NCI-H146 (cell line): Measurements from ENCODE around the gene UNC80.

ENCODE experiments used
- DNase-seq: peaks from one replicate; lab custom pipeline; 2025; lab: John Stamatoyannopoulos, UW

The UNC80 gene

GRCh38 chr2:209970271-209970670 lies 198.6 kb downstream of the UNC80 start:
- no peak for DNase-seq

DNA sequence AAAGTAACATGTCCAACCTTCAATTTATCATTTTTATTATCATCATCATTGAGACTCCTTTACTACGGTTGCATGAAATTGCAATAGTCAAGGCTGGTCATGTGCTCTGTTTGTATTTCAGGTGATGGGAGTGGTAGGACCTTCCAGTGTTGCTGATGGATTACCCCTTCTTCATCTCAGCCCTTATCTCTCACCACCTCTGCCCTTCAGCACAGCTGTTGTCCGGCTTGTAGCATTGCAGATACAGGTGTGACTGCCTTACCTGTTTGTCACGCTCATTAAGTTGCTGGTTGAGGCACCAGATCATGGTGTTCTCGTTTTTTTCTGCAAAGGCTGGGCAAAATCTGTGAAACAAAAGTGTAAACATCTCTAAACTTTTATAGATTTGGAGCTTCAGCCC lies 199.1 kb downstream of the UNC80 start:
- DNase-seq, result no peak

DNA sequence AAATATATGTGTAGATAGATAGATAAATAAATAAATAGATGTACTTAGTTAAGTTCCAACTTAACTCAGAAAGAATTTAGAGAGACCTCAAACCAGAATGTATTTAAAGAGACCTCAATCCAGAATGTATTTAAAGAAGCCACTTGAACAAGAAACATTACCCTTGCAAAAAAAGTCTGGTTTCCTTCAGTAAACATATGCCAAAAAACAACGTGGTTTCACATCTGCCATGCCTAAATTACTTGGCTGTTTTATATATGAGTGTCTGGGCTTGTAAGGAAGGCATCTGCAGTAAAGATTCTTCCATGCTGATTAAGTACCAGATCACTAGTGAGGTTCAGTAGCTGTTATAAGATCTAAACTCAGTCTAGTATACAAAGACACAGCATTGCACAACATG lies 201.7 kb downstream of the UNC80 start:
- DNase-seq, result no peak

- no peak for DNase-seq
Measured at GRCh38 chr2:209974576-209974975, 202.9 kb downstream of the UNC80 start.

- no peak for DNase-seq
Measured at GRCh38 chr2:209976698-209977385, 205.2 kb downstream of the UNC80 start.

- peak; percentile 2 for DNase-seq
Measured at GRCh38 chr2:209977386-209978239, 206.0 kb downstream of the UNC80 start.

DNA sequence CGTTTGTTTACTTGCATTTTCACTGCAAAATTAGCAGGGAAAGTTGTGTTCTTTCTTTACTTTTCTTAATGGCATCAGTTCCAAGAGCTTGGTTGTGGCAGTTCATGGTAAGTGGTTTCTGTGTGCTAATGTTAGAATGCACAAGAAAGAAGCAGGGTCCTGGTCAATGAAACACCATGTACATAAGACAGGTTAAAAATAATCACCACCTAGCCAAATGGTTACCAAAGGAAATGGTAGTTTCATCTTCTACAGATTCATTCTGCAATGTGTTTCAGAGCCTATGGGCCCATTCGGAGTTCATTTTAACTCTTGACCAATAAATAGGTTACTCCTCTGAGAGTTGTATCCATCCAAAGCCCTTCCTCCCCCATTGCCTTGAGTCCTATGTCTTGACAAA lies 212.7 kb downstream of the UNC80 start:
- DNase-seq, result no peak

GRCh38 chr2:209985874-209986273 lies 214.2 kb downstream of the UNC80 start:
- DNase-seq, result no peak

GRCh38 chr2:209986415-209986814 lies 214.8 kb downstream of the UNC80 start:
- DNase-seq, result no peak

DNA sequence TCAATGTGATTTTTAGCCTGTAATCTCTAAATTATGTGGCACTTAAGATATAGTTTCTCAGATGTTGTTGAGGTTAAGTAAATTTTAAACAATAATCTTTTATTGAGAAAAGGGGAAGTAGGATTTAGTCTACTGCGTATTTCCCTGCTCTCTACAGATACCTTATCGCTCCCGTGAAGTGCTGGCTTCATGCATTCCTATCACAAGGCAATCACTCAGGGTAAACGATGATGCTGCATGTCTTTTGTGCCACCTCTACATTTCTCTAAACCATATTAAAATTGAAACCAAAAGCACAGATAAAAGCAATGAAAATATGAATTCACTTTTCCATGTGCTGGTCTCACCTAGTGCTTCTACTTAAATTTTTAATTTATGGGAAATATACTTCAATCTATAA lies 216.4 kb downstream of the UNC80 start:
- DNase-seq, result no peak

DNA sequence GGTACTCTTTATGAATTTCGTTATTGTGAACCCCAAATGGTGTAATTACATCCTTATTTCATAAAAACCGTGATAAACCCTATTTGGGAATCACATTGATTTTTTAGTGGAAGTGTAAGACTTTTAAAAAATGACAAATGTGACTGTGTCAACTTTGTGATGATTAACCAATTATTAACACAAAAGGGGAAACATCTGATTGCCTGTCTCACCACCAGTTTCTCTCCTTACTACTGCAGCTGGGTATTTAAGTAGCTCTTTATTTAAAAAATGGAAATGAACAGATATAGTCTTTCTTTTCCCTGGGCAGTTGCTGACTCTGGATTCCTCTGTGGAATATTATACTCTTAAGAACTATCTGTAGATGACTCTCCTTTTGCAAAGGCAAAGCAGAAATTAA lies 219.2 kb downstream of the UNC80 start:
- no peak for DNase-seq

DNA sequence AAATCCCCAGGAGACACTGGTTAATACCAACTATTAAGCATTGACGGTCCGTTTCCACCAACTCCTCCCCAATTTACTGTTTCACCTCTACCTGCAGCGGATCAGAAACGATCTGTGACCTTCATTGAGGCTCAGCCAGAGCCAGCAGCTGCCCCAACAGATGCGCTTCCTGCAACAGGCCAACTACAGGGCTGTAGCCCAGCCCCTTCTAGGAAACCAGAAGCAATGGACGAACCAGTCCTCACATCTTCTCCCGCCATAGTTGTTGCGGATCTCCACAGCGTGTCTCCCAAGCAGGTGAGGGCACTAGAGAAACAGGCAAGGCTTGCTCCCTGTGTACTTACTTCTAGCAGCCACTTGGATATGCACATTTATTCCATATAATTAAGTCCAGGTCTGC lies 222.3 kb downstream of the UNC80 start:
- no peak for DNase-seq

DNA sequence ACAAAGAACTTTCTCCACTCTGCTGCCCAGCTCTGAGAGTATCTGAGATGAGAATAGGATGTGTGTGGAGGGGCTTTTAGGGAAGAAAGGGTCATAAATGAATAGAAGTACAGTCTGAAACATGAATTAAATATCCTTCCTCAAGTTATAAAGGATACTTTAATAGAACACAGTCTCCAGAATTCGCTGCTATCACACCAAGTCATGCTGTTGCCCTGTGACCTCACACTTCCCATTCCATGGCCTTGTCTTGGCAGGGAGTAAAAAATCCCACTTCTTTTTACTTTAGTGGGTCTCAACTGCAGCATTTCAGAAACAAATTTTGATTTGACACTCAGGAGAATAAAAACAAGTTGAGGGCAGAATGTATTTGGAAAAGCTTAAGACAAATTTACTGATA lies 227.0 kb downstream of the UNC80 start:
- no peak for DNase-seq

- DNase-seq, result no peak
Measured at GRCh38 chr2:210000464-210001324, 229.1 kb downstream of the UNC80 start.

DNA sequence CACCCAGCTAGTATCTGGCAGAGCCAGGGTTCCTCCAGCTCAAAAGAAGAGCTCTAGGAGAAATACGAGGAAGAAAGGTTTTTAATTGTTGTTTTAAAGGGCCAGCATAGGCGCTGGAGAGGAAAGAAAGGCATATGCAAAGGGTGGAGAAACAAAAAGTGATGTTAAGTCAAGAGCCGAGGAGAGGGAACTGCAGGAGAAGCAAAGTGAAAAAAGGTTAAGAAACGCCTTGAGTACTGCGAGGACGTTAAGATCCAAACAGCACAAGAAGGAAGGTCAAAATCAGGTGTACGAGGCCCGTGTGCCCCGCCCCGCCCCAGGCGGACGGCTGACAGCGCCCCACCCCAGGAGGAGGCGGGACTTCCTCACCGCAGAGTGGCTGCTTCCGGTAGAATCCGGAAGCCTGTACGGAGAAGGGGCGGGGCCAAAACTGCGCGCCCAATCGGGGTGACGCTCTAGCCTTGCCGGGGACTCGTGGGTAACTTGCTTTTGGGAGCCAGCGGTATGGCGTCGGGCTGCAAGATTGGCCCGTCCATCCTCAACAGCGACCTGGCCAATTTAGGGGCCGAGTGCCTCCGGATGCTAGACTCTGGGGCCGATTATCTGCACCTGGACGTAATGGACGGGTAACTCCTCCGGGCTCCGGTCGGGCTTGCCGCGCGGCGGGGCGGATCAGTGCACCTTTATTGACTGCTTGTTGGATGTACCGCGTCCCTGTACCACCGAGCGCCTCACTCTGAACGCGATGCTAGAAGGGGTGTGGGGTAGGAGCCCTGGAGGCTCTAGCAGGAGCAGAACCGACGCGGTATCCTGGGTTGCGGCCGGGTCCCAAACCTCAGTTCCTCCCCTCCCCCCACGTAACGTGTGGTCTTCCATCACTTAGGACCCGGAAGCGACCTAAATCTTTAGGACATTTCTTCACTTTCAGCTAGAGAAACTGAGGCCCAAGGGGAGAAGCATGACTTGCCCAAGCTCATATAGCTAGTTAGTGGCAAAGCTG lies 230.8 kb downstream of the UNC80 start, which contains the start of gene RPE:
Gene RPE (plus strand): TSS at position 481 of the 1,000 bp plus-strand sequence. CDS start 24 bp downstream, at position 505.
- peak; percentile 89 for DNase-seq

DNA sequence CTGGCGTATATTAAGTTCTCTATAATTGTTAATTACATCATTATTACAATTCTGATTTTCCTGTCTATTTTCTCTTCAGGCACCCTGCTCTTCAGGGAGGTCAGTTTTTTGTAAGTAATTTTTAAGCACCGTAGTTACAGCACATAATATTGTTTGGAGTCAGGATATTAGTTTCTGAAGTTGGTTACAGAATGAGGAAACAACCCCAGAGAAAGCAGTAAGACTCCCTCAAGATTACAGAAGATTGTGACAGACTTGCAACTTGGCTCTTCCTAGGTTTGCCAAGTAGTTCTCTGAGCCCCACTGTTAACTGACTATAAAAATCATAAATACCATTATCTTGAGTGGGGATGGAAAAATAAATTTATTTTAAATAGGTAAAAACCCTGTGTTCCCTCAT lies 231.7 kb downstream of the UNC80 start:
- DNase-seq, result no peak

GRCh38 chr2:210004881-210005280 lies 233.2 kb downstream of the UNC80 start:
- no peak for DNase-seq

DNA sequence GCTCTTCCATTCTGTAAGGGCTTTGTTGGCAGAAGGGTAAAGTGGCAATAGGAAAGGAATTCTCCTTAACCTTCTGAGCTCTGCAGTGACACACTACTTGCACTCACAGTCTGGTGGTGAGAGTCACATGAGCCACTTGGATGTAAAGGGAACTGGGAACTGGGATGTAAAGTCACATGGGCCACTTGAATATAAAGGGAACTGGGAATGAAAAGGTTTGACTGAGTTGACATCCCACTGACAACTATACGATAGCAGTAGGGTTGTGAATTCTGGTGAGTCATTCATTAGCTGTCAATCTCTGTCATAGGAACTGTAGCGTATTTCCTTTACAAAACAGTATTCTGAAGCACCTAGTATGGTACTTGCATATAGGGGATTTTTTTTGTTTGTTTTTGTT lies 236.3 kb downstream of the UNC80 start:
- DNase-seq, result no peak

- DNase-seq, result no peak
Measured at GRCh38 chr2:210009126-210009525, 237.5 kb downstream of the UNC80 start.

GRCh38 chr2:210009896-210010295 lies 238.3 kb downstream of the UNC80 start:
- DNase-seq, result no peak

- DNase-seq, result no peak
Measured at GRCh38 chr2:210020138-210020537, 248.5 kb downstream of the UNC80 start.
